ENCODE results near the gene NARS2.

The NARS2 gene

DNA sequence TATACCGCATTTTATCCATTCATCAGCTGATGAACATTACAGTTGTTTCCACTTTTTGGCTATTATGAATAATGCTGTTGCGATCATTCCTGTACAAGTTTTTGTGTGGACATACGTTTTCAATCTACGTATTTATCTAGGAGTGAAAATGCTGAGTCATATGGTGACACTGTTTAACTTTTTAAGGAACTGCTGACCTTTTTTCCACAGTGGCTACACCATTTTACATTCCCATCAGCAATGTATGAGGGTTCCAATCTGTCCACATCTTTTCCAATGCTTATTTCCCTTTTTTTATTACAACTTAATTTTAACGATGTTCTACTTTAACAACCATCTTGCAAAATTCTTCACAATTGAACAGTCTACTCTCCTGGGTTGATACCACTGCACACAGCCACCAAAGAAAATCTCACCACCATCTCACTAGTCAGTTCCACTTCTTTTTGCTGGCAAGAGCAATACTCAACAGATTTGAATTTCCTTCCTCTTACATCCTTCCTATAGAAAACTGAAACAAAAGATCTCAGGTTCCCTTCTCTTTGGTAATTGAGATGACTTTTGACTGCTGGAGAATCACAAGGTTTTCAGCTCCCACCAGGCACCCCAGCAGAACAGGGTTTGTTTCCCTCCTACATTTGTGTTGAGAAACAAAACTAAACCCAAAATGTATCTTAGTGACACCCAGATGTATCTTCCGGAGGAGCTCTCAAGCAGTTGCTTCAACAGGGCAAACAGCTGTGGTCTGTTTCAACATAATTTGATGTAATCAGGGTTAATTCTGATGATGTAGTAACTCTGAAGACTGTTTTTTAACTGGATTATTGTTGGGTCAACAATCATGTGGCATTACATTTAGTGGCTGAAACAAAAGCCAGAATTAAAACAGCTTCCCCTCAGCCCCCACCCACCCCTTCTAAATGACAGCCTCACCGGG, 150.1 kb downstream of the NARS2 start:
- Mint-ChIP-seq H3K4me1 (peaks cover 57% of the 10 kb centered on the region), H3K4me3 (peak overlapping the region; percentile 61)

DNA sequence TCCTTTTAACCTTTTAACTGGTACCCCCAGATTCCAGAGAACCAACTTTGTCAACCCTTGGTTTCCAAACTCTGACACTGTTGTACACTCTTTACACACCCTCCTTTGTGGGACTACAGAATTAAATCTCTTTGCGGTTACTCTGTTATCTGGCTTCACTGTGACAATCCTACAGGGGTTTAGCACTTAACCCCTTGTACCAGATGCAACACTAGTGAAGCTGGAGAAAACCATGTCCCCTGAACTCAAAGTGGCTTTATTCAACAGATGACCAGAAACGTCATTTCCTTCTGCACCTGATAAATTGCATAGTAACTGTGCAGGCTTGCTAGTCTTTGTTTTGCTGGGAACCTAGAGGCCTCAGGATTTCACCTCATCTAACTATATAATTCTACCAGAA, 151.4 kb downstream of the NARS2 start:
- no peak overlapping the region for H3K4me3 Mint-ChIP-seq
- DNase-seq (ENCODE audit: low spot score in 2 of 2) (no peak), ATAC-seq (ENCODE audit: low read depth) (no peak)
- H3K4me1 Mint-ChIP-seq, result peaks cover 57% of the 10 kb centered on the region
- no peaks in the 10 kb centered on the region for H3K9me3 Mint-ChIP-seq
- no peak overlapping the region for H3K27ac Mint-ChIP-seq
- no peaks in the 10 kb centered on the region for H3K27me3 Mint-ChIP-seq
- H3K36me3 Mint-ChIP-seq, result peaks cover 2% of the 10 kb centered on the region

More for the DNA sequence above, 150.1 kb downstream of the NARS2 start:
- ATAC-seq (ENCODE audit: low read depth) (peak; percentile 63), DNase-seq (ENCODE audit: low spot score in 2 of 2) (peak in 1 of 2 donors; percentile 37)
- peak overlapping the region; percentile 46 for H3K27ac Mint-ChIP-seq
- no peaks in the 10 kb centered on the region for H3K27me3 Mint-ChIP-seq
- no peaks in the 10 kb centered on the region for H3K9me3 Mint-ChIP-seq
- peaks cover 2% of the 10 kb centered on the region for H3K36me3 Mint-ChIP-seq

DNA sequence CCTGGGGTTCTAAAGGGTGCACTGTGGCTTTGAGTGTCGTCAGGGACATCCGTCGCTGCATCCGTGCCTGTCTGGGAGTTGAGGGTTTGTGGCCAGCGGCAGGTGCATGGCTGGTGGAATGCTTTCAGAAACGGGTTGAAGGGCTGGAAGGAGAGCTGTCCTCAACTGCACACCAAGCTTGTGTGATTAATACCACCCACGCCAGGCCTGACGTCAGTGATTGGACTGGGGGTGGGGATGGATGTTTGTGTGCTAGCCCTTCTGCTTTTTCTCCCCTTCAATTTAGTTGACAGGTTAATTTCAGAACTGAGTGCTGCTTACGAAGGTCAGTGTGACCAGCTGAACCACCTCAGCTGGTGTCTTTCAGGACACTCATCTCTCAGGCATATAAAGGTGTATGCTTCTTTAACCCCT, 153.9 kb downstream of the NARS2 start:
- Mint-ChIP-seq H3K27ac (peak overlapping the region; percentile 87), H3K27me3 (no peaks in the 10 kb centered on the region), H3K4me1 (peaks cover 45% of the 10 kb centered on the region), H3K4me3 (peak overlapping the region; percentile 67), H3K9me3 (no peaks in the 10 kb centered on the region), H3K36me3 (no peaks in the 10 kb centered on the region)
- DNase-seq (ENCODE audit: low spot score in 2 of 2) (peak; percentile 51 to 52), ATAC-seq (ENCODE audit: low read depth) (peak; percentile 42)

DNA sequence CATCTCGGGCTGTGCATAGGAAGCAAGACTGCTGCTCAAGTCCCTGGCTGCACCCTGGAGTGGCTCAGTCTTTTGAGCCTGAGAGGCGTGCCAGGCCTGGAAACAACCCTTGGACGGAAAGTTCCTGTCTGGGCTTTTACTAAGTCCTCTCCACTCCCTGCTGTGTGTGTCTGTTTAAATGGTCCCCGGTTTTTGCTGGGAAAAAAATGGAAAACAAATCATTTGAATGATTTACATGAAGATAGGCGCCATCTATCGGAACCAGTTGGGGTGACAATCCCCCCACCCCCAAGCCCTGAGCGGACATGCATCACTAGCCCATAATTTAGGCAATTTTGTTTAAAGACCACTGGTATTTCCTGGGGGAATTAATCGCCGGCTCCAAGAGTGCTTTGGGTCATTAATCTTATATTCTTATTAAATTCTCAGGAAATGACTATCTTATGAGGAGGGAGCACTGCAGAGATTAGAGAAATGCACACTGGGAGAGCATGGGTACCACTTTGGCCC, 154.4 kb downstream of the NARS2 start:
- Mint-ChIP-seq H3K9me3 (no peaks in the 10 kb centered on the region), H3K27ac (peak overlapping the region; percentile 87), H3K27me3 (no peaks in the 10 kb centered on the region), H3K4me1 (peaks cover 45% of the 10 kb centered on the region), H3K4me3 (peak overlapping the region; percentile 67), H3K36me3 (no peaks in the 10 kb centered on the region)
- DNase-seq (ENCODE audit: low spot score in 2 of 2) (peak; percentile 44 to 45), ATAC-seq (ENCODE audit: low read depth) (no peak)

DNA sequence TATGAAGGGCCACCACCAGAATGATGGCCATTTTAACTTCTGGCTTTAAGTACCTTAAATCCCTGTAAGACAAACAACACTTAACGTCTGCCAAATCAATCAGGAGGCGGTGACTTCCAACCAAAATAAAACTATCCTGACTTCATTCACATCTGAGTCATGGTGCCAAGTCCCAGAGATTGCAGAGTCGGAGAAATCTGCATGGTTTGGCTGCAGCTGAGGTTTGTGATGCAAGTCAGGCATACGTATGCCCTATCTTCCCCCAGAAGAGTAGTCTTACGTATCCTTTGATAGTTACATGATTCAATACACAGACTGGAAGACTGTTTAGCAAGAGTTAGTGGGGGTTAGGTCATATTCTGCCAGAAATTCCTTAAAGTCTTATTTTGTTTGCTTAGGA, 155.3 kb downstream of the NARS2 start:
- ATAC-seq (ENCODE audit: low read depth), result no peak
- Mint-ChIP-seq H3K4me3 (no peak overlapping the region), H3K9me3 (no peaks in the 10 kb centered on the region), H3K36me3 (no peaks in the 10 kb centered on the region), H3K27me3 (no peaks in the 10 kb centered on the region), H3K4me1 (peaks cover 41% of the 10 kb centered on the region), H3K27ac (peak overlapping the region; percentile 28)
- DNase-seq (ENCODE audit: low spot score in 2 of 2), result no peak

DNA sequence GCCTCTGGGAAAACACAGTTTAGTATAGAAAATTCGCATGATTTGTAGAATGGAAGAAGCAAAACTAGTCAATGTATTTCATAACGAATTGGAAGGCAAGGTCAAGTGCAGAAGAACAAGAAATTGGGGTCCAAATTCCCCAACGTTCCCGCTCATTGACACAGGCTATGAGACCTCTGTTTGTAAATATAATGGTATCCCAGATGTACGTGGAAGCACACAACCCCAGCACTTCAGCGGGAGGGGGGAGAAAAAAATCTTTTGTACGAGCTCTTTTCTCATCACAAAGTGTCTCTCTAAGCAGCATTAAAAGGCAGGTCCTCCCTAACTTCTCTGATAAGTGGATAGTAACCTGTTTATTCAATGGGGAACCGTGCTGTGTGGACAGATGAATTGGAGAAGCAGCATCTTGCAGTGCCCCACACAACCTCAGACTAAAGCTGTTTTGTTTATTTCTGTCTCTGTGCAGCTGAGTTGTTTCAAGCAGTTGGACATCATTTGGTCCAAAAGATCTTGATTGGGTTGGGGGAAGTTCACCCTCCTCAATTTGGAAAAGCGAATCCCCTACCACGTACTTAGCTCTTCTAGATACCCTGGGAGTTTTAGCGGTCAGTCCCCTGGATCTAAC, 156.0 kb downstream of the NARS2 start:
- Mint-ChIP-seq H3K9me3 (no peaks in the 10 kb centered on the region), H3K27me3 (no peaks in the 10 kb centered on the region), H3K27ac (peak overlapping the region; percentile 45), H3K36me3 (no peaks in the 10 kb centered on the region), H3K4me1 (peaks cover 36% of the 10 kb centered on the region), H3K4me3 (peak overlapping the region; percentile 82)
- ATAC-seq (ENCODE audit: low read depth), result no peak
- no peak for DNase-seq (ENCODE audit: low spot score in 2 of 2)

DNA sequence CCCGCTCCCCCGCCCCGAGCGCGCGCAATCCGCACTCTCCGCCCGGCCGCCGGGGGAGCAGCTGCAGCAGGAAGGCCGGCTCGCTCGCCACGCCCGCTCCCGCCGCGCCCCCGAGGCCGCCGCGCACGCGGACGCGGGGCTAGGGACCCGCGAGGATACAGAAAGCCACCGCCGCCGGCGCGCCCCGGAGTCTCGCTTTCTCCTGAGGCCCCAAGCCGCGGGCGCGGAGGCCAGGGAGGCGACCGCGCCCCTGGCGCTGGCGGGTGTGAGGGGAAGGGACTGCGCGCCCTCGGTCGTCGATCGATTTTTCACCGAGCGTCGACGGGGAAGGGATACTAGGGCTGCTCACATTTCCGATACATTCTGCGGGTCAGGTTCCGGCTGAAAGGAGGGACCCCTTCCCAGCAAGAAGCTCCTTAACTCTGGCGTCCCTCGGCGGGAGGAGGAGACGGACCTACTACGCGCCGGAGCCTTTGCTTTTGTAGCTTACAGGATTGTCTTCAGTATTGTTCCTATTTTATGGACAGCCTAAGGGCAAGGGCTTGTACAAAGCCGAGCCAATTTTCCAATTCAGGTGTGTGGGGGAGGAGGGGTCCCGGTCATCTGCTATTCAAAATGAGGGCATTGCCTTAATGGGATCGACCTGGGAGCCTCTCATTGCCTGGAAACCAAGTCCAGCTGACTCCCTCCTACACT, 156.6 kb downstream of the NARS2 start:
- Mint-ChIP-seq H3K9me3 (no peaks in the 10 kb centered on the region), H3K4me1 (peaks cover 42% of the 10 kb centered on the region)

DNA sequence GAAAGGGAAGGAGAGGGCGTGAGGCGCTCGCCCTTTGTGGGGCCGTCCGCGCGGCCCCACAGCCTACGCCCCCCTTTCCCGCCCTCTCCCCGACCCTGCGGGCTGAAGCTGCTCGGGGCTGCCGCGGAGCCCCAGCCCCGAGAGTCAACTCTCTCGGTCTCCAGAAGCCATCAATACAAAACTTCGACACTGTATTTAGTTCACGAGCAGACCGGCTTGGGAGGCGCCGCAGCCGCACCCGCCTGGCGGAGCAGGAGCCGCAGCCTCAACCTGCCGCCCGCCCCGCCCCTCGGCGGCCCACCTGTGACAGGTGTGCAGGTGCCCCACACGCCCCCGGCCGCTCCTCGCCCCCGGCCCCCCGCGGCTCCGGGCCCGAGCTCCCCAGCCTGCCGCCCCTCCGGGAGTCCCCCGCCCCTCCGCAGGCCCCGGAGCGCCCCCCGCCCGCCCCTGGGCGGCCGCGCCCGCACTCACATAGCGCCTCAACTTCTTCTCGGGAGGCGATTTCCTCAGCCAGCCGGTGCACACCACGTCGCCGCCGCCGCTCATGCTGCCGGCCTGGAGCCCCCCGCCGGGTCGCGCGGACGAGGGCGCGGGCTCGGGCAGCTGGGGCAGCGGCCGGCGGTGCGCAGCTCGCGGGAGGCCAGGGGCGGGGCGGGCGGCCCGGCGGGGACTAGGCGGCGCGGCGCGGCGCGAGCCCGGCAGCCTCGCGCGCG, 157.3 kb downstream of the NARS2 start, which contains the start of gene GAB2:
Gene GAB2 (minus strand): TSS at position 646 of the 713 bp plus-strand sequence. CDS start 100 bp downstream, at position 546.
- Mint-ChIP-seq H3K4me3 (peak within 1 kb of the TSS; percentile 99), H3K27me3 (no peaks in the 10 kb centered on the region), H3K36me3 (no peaks in the 10 kb centered on the region), H3K27ac (peak within 1 kb of the TSS; percentile 92), H3K4me1 (peaks cover 47% of the 10 kb centered on the region), H3K9me3 (no peaks in the 10 kb centered on the region)
- DNase-seq (ENCODE audit: low spot score in 2 of 2) (no peak), ATAC-seq (ENCODE audit: low read depth) (peak; percentile 18)

More for the DNA sequence above, 156.6 kb downstream of the NARS2 start:
- Mint-ChIP-seq H3K36me3 (no peaks in the 10 kb centered on the region), H3K4me3 (peak overlapping the region; percentile 82), H3K27me3 (no peaks in the 10 kb centered on the region), H3K27ac (peak overlapping the region; percentile 45)
- peak; percentile 80 to 84 for DNase-seq (ENCODE audit: low spot score in 2 of 2)
- ATAC-seq (ENCODE audit: low read depth), result peak; percentile 63

DNA sequence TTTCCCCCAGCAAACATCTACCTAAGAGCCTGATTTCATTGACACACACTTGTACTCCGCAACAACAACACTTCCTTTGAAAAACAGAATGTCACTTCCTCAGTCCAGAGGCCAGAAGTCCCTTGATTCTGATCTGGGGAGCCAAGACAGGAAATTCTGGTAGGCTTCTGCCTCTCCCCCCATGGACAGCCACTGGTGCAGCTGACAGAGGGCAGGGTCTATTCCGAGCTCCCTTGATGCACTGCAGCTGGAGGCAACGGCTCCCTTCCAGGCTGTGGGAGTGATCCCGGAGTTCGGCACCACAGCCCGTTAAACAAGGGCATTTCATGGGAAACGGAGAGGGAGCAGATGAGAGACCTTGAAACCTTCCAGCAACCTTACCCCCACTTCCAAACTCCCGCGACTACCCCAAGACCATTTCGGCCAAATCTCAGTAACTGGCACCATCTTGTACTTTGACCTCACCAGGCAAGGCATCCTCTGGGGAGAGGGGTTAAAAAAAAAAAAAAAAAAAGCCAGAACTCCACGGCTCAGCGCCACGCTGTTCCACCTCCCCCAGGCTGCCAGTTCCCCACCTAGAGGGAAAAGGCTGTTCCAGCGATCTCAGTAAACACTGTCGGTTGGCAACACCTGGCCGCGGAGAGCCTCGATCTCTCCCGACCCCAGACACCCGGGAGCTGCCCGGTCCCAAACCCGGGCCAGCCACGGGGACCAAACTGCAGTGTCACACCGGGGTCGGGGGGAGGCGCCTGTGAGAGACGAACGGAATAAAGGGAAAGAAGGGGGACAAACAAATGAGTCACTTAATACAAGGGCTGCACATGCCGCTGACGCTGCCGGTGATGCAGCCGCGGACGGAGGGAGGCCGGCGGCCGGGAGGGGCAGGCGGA, 158.1 kb downstream of the NARS2 start:
- H3K36me3 Mint-ChIP-seq, result peaks cover under 1% of the 10 kb centered on the region
- peak; percentile 69 to 88 for DNase-seq (ENCODE audit: low spot score in 2 of 2)
- peak overlapping the region; percentile 92 for H3K27ac Mint-ChIP-seq
- ATAC-seq (ENCODE audit: low read depth), result peak; percentile 43
- no peaks in the 10 kb centered on the region for H3K9me3 Mint-ChIP-seq
- H3K4me3 Mint-ChIP-seq, result peak overlapping the region; percentile 99
- H3K27me3 Mint-ChIP-seq, result no peaks in the 10 kb centered on the region
- H3K4me1 Mint-ChIP-seq, result peaks cover 47% of the 10 kb centered on the region

DNA sequence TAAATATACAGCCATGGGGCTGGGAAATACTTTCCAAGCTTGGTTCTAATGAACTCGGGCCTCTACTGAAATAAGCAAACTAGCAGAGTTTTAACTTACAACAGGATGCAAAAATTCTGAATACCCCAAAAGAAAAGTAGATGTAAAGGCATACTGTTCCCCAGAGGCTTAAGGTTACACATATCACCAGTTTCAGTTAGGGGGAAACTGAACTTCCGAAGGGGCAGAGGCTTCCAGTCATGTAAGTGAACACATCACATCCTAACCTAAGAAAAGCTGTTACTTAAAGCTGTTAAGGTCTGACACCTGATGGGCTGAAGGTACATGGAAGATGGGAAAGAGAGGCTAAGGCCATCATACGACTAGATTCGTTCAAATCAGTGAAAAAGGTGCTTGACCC, 159.3 kb downstream of the NARS2 start:
- no peak for DNase-seq (ENCODE audit: low spot score in 2 of 2)
- Mint-ChIP-seq H3K9me3 (peaks cover 2% of the 10 kb centered on the region), H3K4me1 (peaks cover 42% of the 10 kb centered on the region), H3K27ac (peak overlapping the region; percentile 92), H3K27me3 (no peaks in the 10 kb centered on the region), H3K4me3 (peak overlapping the region; percentile 54), H3K36me3 (peaks cover 3% of the 10 kb centered on the region)
- ATAC-seq (ENCODE audit: low read depth), result no peak

DNA sequence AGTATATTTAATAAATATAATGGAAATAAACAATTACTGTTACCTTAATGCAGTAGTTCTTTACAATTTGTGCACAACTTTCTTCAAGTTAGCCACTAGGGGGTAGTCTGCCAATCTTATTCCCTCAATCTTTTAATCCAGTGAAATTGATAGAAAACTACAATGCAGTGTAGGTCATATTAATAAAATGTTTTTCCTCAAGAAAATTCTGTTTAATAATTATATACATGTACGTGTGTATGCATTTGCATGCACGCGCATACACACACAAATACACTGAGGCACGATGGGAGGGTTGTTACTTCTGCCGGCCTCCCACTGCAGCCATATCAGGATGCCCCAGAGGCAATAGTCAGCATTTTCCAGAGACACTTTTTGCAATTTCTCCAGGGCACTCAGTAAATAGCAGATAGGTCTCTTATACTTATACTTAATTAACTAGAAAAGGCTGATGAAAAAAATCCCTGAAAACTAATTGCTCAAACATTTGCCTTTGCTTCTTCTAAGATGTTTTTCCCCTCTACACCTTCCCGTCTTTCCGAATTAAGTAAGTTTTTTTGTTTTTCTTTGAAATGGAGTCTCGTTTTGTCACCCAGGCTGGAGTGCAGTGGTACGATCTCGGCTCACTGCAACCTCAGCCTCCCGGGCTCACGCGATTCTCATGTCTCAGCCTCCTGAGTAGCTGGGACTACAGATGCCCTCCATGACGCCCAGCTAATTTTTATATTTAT, 160.2 kb downstream of the NARS2 start:
- Mint-ChIP-seq H3K9me3 (peaks cover 4% of the 10 kb centered on the region), H3K4me3 (no peak overlapping the region), H3K27ac (no peak overlapping the region), H3K36me3 (peaks cover 5% of the 10 kb centered on the region), H3K27me3 (no peaks in the 10 kb centered on the region), H3K4me1 (peaks cover 39% of the 10 kb centered on the region)
- ATAC-seq (ENCODE audit: low read depth), result no peak
- DNase-seq (ENCODE audit: low spot score in 2 of 2), result no peak

DNA sequence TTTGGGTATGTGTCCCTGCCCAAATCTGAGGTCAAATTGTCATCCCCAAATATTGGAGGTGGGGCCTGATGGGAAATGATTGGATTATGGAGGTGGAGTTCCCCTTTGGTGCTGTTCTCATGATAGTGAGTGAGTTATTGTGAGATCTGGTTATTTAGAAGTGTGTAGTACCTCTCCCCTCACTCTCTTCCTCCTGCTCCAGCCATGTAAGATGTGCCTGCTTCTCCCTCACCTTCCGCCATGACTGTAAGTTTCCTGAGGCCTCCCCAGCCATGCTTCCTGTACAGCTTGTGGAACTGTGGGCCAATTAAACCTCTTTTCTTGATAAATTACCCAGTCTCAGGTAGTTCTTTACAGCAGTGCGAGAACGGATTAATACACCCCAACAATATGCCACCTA, 166.0 kb downstream of the NARS2 start:
- Mint-ChIP-seq H3K9me3 (peaks cover 6% of the 10 kb centered on the region), H3K36me3 (peaks cover 20% of the 10 kb centered on the region), H3K27ac (no peak overlapping the region), H3K27me3 (no peaks in the 10 kb centered on the region), H3K4me3 (no peak overlapping the region), H3K4me1 (peaks cover 43% of the 10 kb centered on the region)
- ATAC-seq (ENCODE audit: low read depth), result no peak
- DNase-seq (ENCODE audit: low spot score in 2 of 2), result no peak

Data from memory B cell (primary cell).